Gastroesophageal sphincter (tissue), 3 donors: Measurements from ENCODE around the gene TFE3.

Source experiments
- CTCF ChIP-seq, 4 experiments: fragments of 200-600 bp in 2 of 4; fragments of 450-650 bp in 2 of 4; sonication (generic) in 1 of 4; IDR thresholded peaks; one replicate each; pipeline ENCODE4 v1.5.1; 2017 to 2019; ENCODE audit warnings: antibody characterized with exemption in 4 of 4, mild to moderate bottlenecking in 2 of 4, moderate library complexity in 2 of 4
- EP300 ChIP-seq: sonication (generic); formaldehyde crosslinking; IDR thresholded peaks from one replicate; pipeline ENCODE4 v1.6.1; 2017; ENCODE audit warnings: antibody characterized with exemption, mild to moderate bottlenecking

- TF ChIP-seq CTCF (IDR thresholded peaks at IDR 0.05), result no peak
- TF ChIP-seq EP300, result no peak
These were observed 59.3 kb downstream of the TFE3 start for GRCh38 chrX:48983896-48984295.
